ENCODE results near the gene SCARB1.

SCARB1 gene

DNA sequence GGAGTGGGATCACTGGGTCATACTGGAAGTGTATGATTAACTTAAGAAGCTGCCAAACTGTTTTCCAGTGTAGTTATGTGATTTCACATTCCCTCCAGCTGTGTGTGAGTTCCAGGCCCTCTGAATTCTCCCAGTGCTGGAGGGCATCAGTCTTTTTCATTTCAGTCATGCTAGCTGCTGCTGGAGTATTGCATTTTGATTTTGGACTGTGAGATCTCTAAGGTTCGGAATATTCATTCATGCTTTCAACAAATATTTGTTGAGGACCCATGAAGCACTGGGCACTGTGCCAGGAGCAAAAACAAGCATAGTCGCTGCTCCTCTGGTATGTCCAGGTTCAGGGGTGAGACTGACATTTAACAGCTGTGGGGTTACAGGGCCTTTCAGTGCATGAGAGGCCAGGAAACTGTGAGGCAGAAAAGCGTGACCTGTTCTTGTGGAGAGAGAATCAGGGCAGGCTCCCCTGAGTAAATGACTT is 133.2 kb downstream of the SCARB1 start (continued):
- TF ChIP-seq ZBTB10 (tag by site-specific recombination; IDR thresholded peaks at IDR 0.05) (no peak), PRDM2 (tag by site-specific recombination; IDR thresholded peaks at IDR 0.05; ENCODE audit: borderline replicate concordance) (no peak), ZNF350 (tag by site-specific recombination; IDR thresholded peaks at IDR 0.05) (no peak), EGR2 (tag by site-specific recombination; IDR thresholded peaks at IDR 0.05; ENCODE audit: low read depth) (no peak), BCL11A (tag by site-specific recombination; IDR thresholded peaks at IDR 0.05; ENCODE audit: low read depth) (no peak), ZNF155 (tag by site-specific recombination; IDR thresholded peaks at IDR 0.05) (no peak)
- TF ChIP-seq, protein P1, sequence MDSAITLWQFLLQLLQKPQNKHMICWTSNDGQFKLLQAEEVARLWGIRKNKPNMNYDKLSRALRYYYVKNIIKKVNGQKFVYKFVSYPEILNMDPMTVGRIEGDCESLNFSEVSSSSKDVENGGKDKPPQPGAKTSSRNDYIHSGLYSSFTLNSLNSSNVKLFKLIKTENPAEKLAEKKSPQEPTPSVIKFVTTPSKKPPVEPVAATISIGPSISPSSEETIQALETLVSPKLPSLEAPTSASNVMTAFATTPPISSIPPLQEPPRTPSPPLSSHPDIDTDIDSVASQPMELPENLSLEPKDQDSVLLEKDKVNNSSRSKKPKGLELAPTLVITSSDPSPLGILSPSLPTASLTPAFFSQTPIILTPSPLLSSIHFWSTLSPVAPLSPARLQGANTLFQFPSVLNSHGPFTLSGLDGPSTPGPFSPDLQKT (IDR thresholded peaks at IDR 0.05; ENCODE audit: borderline replicate concordance, low read depth, low read length), result no peak

- no peak overlapping the region for H3K4me3 ChIP-seq (ENCODE audit: low read depth, low read length)
- TF ChIP-seq ZNF654 (tag by site-specific recombination; IDR thresholded peaks at IDR 0.05; ENCODE audit: low read depth), result peak; percentile 13
- TF ChIP-seq ZNF169 (tag by site-specific recombination; IDR thresholded peaks at IDR 0.05), result no peak
- TF ChIP-seq SALL2 (tag by site-specific recombination; IDR thresholded peaks at IDR 0.05; ENCODE audit: borderline replicate concordance), result no peak
- 0 out of 2 replicates have a peak, but pooled peaks have one; percentile 26 for TF ChIP-seq ZNF585B (tag by site-specific recombination; IDR thresholded peaks at IDR 0.05)
- no peak for TF ChIP-seq ZNF610 (tag by site-specific recombination; IDR thresholded peaks at IDR 0.05; ENCODE audit: borderline replicate concordance)
- TF ChIP-seq ZNF350 (tag by site-specific recombination; IDR thresholded peaks at IDR 0.05), result no peak
- no peak for TF ChIP-seq ZNF555 (tag by site-specific recombination; conservative IDR thresholded peaks at IDR 0.05)
- TF ChIP-seq ZNF660 (tag by site-specific recombination; IDR thresholded peaks at IDR 0.05), result no peak
- H3K27ac ChIP-seq (ENCODE audit: extremely low read depth, low read depth, low read length), result no peak overlapping the region
- no peaks in the 10 kb centered on the region for H3K36me3 ChIP-seq (ENCODE audit: control insufficient read depth in 2 of 2, insufficient read depth in 1 of 2, low read length in 2 of 2)
- no peaks in the 10 kb centered on the region for H3K4me1 ChIP-seq (ENCODE audit: control insufficient read depth, insufficient read depth, low read length)
- CTCF ChIA-PET, result interaction anchor here (0.6 kb wide), 3 partner anchors 60 to 1010 kb away, joined by 3 read pairs; no protein-coding TSS in a partner anchor
- H3K9me3 ChIP-seq (ENCODE audit: control insufficient read depth, insufficient read depth, low read depth, low read length), result no peaks in the 10 kb centered on the region
- POLR2A ChIA-PET, result no interaction called here
These were observed 135.7 kb downstream of the SCARB1 start for GRCh38 chr12:124727922-124728321.
